HG02840 (cell line): ENCODE measurements around the gene ESYT3.
"Not testable (repeated sequence)": the region's sequence is repeated elsewhere in the genome, so short reads cannot be mapped to it uniquely, and the experiment has no call there.

Experiments used
- ATAC-seq: cut with Tn5 transposase; IDR thresholded peaks from one replicate; pipeline ENCODE4 v1.9.1; 2021; ENCODE audit warnings: mild to moderate bottlenecking, moderate library complexity, moderate number of reproducible peaks; ENCODE audit not compliant: unreplicated experiment, low FRiP score

ESYT3 gene

GRCh38 chr3:138441742-138442141, 7.3 kb downstream of the ESYT3 start:
- ATAC-seq: no peak

- ATAC-seq: no peak
These were observed 8.0 kb downstream of the ESYT3 start for GRCh38 chr3:138442433-138442832.

GRCh38 chr3:138443091-138443490, 8.7 kb downstream of the ESYT3 start:
- ATAC-seq: no peak

- ATAC-seq: no peak
These were observed 9.4 kb downstream of the ESYT3 start for GRCh38 chr3:138443521-138444503.

GRCh38 chr3:138445236-138445635, 10.8 kb downstream of the ESYT3 start:
- ATAC-seq: no peak

- no peak for ATAC-seq
These were observed 11.2 kb downstream of the ESYT3 start for GRCh38 chr3:138445654-138446053.

GRCh38 chr3:138448631-138449030, 14.2 kb downstream of the ESYT3 start:
- ATAC-seq: no peak

GRCh38 chr3:138449490-138449889, 15.1 kb downstream of the ESYT3 start:
- ATAC-seq: no peak

GRCh38 chr3:138450181-138450580, 15.8 kb downstream of the ESYT3 start:
- no peak for ATAC-seq

- ATAC-seq: no peak
These were observed 16.4 kb downstream of the ESYT3 start for GRCh38 chr3:138450704-138451424.

GRCh38 chr3:138451595-138452162, 17.3 kb downstream of the ESYT3 start:
- ATAC-seq: no peak

GRCh38 chr3:138452436-138452835, 18.0 kb downstream of the ESYT3 start:
- ATAC-seq: no peak

GRCh38 chr3:138453940-138454339, 19.5 kb downstream of the ESYT3 start:
- ATAC-seq: not testable (repeated sequence)

GRCh38 chr3:138455801-138456716, 21.6 kb downstream of the ESYT3 start:
- ATAC-seq: no peak

- no peak for ATAC-seq
These were observed 22.8 kb downstream of the ESYT3 start for GRCh38 chr3:138456961-138457862.

- ATAC-seq: no peak
These were observed 23.7 kb downstream of the ESYT3 start for GRCh38 chr3:138457863-138458735.

GRCh38 chr3:138458774-138459499, 24.5 kb downstream of the ESYT3 start:
- no peak for ATAC-seq
